ENCODE measurements around the gene CYTL1.
"Not testable (repeated sequence)": the region's sequence is repeated elsewhere in the genome, so short reads cannot be mapped to it uniquely, and the experiment has no call there.

CYTL1 gene

DNA sequence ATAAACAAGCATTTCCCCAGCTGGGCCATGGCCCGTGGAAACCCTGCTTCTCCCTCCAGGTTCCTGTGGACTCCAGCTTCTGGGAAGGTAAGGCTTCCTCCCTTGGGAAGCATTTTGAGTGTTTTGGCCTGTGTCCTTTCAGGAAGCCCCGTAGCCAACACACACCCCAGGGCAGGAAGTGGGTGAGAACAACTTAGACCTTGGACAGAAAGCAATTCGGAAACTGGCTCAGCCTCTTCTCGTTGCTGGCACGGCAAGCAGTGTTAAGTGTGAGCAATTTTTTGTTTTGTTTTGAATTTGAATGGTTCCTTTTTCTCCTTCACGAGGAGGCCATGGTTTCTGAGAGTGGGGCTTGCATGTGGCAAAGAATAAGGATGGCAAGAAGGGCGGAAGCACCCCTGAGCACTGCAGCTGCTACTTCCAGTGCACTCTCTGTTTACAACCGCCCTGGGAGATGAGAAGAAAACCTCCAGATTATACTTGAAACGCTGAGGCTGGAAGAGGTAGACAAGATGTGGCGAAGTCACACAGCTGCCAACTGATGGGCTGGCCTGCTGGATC, 14.1 kb upstream of the CYTL1 start:
- DNase-seq (ENCODE audit: low read depth): no peak

GRCh38 chr4:5032813-5033212, 13.6 kb upstream of the CYTL1 start:
- no peak for DNase-seq (ENCODE audit: low read depth)

DNA sequence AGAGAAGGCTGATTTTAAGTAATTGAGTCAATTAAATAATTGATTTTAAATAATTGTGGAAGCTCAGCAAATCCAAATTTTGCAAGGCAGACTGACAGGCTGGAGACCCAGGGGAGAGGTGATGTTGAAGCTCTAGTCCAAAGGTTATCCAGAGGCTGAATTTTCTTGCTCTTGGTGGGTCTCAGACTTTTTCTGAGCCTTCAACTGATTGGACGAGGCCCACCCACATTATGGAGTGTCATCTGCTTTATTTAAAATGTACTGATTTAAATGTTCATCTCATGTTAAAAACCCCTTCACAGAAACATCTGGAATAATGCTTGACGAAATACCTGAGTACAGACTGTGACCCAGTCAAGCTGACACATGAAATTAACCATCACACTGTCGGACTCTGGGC, 11.7 kb upstream of the CYTL1 start:
- DNase-seq (ENCODE audit: low read depth): no peak

DNA sequence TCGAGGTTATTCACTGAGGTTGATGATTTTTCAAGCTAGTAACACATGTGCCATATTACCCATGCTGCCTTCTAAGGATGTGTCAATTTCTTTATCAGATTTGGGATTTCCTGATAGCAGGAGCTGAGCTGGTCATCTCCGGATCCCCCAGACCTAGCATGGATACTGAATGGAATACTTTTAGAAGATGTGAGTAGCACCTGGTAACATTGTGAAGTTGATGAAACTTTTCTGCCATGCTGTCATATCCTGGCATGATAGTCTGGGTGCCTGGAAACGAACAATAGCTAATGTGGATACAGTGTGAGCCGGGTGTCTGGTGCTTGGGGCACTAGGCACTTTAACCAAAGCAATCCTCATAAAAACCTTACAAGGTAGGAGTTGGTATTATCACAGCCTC, 11.0 kb upstream of the CYTL1 start:
- DNase-seq (ENCODE audit: low read depth): no peak

GRCh38 chr4:5029447-5029846, 10.2 kb upstream of the CYTL1 start:
- DNase-seq (ENCODE audit: low read depth): no peak

DNA sequence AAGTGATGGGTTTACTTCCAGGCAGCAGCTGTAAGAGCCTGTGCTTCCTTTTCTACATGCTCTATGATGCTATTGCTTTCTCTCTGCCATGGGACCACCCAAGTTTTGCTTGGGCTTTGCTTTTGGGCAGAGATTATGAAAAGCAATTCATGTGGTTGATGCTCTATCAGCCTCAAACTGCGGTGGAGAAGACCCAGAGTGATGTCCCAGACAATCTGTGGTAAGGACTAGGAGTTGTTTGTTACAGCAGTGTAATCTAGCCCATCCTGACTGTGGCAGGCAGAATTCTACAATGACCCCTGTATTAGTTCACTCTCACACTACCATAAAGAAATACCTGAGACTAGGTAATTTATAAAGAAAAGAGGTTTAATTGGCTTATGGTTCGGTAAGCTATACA, 9.2 kb upstream of the CYTL1 start:
- no peak for DNase-seq (ENCODE audit: low read depth)

DNA sequence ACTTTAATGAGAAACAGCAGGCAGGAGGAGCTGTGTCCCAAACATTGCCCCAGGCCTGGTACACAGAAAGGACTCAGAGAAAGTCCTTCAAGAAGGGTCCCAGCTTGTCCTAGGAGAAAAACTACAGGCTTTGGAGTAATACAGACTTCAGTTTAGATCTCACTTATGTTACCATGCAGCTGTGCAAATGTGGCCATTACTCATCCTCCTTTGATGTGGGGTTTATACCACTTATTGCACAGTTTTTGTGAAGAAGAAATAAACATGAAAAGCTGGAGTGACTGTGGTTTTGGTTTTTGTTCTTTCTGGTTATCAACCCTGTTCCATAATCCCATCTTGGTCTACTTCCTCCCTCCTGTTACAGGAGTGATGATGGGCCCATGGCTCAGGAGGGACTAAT, 8.1 kb upstream of the CYTL1 start:
- DNase-seq (ENCODE audit: low read depth): no peak

DNA sequence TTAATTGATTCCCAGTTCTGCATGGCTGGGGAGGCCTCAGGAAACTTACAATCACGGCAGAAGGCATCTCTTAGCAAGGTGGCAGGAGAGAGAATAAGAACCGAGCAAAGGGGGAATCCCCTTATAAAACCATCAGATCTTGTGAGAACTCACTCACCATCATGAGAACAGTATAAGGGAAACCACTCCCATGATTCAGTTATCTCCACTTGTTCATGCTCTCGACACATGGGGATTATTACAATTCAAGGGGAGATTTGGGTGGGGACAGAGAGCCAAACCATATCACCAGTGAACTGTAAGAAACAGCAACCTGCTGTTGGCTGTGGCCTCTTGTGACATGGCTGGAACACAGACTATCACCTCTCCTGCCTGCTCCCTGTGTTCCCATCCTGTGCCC, 7.1 kb upstream of the CYTL1 start:
- no peak for DNase-seq (ENCODE audit: low read depth)

GRCh38 chr4:5024673-5025072, 5.4 kb upstream of the CYTL1 start:
- no peak for DNase-seq (ENCODE audit: low read depth)

- DNase-seq (ENCODE audit: low read depth): no peak
Measured at GRCh38 chr4:5021546-5021945, 2.3 kb upstream of the CYTL1 start.

- no peak for DNase-seq (ENCODE audit: low read depth)
Measured at GRCh38 chr4:5020341-5020740, 1.1 kb upstream of the CYTL1 start.

DNA sequence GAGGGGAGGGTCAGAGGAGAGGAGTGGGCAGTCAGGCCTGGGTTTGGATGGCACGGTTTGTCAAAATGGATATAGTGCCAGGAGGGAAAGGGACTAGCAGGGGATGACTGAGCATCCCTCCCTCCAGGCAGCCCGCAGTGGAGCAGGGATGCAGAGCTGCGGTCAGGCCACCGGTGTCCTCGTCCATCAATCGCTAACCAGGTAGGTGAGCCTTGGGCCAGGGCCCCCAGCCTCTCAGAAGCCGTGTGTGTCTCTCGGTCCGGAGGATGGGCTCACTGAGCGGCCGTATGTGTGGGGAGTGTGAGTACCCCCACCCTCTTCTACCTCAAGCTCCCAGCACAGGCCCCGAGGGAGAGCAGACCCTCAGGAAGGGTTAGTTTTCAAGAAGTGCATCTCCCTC, 538 bp upstream of the CYTL1 start:
- DNase-seq (ENCODE audit: low read depth): no peak

DNA sequence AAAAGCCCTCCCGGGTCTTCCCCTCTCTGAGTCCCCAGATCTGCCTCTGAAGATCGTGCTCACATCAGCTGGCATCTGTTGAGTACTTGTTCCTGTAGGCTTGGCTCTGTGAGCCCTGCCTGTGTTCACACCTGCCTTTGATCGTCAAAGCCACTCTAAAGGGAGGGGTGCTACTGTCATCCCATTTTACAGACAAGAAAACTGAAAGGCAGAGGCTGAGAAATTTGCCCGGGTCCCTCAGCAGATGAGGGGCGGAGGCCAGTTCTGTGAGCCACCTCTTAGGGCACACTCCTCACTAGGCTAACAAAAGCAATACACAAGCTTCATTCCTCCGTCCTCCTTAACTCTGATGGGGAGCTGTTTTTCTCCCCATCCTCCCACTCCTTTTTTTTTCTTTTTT, 655 bp downstream of the CYTL1 start:
- no peak for DNase-seq (ENCODE audit: low read depth)

- no peak for DNase-seq (ENCODE audit: low read depth)
Measured at GRCh38 chr4:5018096-5018495, 1.2 kb downstream of the CYTL1 start.

GRCh38 chr4:5014007-5014682, 5.1 kb downstream of the CYTL1 start:
- no peak for DNase-seq (ENCODE audit: low read depth)

- no peak for DNase-seq (ENCODE audit: low read depth)
Measured at GRCh38 chr4:5012958-5013357, 6.3 kb downstream of the CYTL1 start.

DNA sequence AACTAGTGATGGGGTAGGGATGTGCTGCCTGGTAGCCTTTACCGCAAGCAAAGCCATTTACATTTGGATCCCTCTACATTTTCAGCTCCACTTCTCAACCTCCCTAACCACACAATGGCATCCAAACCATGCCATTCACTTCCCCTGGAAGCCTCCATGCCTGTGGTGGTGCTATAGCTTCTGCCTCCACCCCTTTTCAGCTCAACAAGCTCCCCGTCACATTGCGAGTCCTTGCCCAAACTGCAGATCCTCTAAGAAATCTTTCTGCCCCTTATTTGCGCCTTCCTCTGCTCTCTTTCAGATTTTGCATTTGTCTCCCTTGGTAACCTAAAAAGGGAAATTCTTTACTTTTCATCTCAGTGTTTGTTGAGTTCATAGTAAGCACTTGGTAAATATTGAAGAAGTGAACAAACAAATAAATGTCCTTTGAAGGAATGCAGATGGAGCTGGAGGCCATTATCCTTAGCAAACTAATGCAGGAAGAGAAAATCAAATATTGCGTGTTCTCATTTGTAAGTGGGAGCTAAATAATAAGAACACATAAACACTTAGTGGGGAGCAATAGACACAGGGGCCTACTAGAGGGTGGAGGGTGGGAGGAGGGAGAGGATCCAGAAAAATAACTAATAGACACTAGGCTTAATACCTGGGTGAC, 6.9 kb downstream of the CYTL1 start:
- no peak for DNase-seq (ENCODE audit: low read depth)

GRCh38 chr4:5010984-5011383, 8.3 kb downstream of the CYTL1 start:
- no peak for DNase-seq (ENCODE audit: low read depth)

GRCh38 chr4:5009796-5010195, 9.5 kb downstream of the CYTL1 start:
- DNase-seq (ENCODE audit: low read depth): no peak

GRCh38 chr4:5006932-5007331, 12.3 kb downstream of the CYTL1 start:
- not testable (repeated sequence) for DNase-seq (ENCODE audit: low read depth)

DNA sequence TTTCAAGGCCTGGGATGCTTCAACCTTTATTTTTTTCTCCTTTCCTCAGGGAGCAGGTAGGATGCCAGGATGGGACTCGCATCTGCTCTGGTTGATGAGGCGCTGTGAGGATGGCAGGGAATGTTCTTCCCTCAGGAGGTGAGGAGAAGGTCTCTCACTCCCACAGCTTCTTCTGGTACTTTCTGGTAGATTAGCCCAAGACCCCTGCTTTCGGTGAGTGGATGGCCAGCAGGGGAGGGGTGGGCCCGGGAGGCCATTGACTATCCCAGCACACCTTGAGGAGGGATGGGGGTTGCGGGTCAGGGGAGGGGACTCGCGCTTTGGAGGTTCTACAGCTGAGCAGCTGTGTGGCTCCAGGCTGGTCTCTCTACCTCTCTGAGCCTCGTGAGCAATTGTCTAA, 14.8 kb downstream of the CYTL1 start:
- DNase-seq (ENCODE audit: low read depth): no peak

GRCh38 chr4:5003918-5004317, 15.3 kb downstream of the CYTL1 start:
- no peak for DNase-seq (ENCODE audit: low read depth)

DNA sequence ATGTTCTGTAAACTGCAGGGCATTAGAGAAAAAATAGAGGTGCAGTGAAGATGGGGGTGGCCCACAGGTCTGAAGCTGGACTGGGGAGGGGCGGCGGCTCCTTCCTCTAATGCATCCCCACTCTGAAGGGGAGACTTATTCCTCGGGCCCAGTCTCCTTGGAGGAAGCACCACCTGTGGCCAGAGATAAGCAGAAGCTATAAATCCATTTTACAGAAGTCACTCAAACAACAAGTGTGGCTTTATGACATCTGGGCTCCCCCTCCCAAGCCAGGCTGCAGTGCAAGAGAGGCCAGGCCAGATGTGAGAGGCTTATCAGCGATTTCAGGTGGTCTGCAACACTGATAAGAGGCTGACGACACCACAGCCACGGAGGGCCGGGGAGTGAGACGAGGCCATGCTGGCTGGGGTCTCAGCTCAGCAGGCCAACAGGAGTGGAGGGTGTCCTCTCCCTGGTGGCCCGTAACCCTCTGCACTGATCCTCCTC, 15.8 kb downstream of the CYTL1 start:
- DNase-seq (ENCODE audit: low read depth): no peak

- not testable (repeated sequence) for DNase-seq (ENCODE audit: low read depth)
Measured at GRCh38 chr4:5001641-5002040, 17.6 kb downstream of the CYTL1 start.
